GM10847 (cell line): ENCODE data around the gene LCMT2.

Experiments used
- POLR2A ChIP-seq: IDR thresholded peaks from 2 replicates; pipeline ENCODE4 v1.6.1; 2011; ENCODE audit not compliant: insufficient read length; ENCODE audit errors: extremely low read depth

LCMT2 gene

GRCh38 chr15:43325039-43325684 is 5.2 kb downstream of the LCMT2 start:
- TF ChIP-seq POLR2A, result no peak

- no peak for TF ChIP-seq POLR2A
Measured at GRCh38 chr15:43318990-43319771, 11.2 kb downstream of the LCMT2 start.

- no peak for TF ChIP-seq POLR2A
Measured at GRCh38 chr15:43317566-43318184, 12.7 kb downstream of the LCMT2 start.

DNA sequence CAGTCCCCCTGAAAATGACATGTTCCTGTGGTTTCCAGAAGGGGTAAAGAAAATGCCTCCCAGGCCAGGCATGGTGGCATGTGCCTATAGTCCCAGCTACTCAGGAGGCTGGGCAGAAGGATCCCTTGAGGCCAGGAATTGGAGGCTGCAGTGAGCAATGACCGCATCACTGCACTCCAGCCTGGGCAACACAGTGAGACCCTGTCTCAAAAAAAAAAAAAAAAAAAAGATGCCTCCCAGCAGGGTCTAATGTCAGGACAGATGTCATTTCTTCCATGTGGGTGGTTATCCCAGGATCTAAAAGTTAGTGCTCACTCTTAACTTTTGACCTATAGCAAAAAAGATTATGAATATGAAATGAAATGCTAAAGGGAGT is 13.4 kb downstream of the LCMT2 start:
- no peak for TF ChIP-seq POLR2A

DNA sequence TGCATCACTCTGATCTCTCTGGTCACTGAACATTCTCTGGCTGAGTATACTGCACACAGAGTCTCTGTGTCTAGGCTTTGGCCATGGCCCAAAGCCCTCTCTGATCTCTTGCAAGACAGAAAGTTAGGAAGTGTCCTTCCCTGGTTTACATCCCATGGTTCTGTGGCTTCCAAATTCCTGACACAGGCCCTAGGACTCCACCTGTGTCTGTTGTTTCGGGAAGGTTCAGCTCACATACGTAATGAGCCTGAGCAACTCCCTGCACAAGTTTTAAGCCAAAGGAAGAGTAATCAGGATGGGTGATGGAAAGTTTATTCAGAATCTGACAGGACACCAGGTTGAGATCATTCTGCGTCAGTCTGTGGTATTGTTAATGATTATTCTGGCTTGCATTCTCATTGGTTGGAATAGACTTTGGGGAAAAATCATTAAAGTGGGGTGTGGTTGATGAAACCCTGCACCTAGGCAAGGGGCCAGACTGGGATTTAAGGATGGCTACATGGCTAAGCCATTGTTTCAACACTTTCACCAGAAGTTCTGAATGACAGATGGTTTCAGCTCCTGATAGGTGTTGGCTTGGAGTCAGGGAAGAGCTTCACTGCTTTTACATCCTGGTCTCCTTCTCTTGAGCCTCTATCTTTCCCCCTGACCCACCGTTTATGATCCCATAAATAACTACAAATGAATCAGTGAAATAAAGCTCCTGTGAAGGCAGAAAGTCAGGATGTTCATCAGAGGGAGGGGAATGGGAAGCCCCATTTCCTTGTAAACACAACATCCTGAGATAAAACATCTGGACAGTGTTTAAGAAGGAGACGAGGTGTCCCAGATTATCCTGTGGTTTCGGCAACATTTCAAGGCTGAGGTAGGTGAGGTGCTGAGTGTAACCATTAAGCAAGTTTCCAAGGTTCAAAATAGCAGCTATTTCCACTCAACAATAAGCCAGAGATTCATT is 14.1 kb downstream of the LCMT2 start:
- TF ChIP-seq POLR2A, result no peak

DNA sequence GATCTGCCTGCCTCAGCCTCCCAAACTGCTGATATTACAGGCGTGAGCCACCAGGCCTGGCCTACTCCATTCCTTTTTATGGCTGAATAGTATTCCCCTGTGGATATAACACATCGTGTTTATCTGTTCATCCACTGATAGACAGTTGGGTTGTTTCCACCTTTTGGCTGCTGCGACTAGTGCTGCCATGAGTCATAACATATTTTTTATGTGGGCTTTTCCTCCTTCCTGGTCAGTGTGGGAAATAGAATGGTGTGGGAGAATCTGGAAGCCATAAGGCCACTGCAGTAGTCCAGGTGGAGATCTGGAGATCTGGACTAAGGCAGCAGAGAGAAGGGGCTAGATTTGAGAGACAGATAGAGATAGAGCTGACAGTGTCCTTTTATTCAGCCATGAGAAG is 16.2 kb downstream of the LCMT2 start:
- TF ChIP-seq POLR2A, result no peak

DNA sequence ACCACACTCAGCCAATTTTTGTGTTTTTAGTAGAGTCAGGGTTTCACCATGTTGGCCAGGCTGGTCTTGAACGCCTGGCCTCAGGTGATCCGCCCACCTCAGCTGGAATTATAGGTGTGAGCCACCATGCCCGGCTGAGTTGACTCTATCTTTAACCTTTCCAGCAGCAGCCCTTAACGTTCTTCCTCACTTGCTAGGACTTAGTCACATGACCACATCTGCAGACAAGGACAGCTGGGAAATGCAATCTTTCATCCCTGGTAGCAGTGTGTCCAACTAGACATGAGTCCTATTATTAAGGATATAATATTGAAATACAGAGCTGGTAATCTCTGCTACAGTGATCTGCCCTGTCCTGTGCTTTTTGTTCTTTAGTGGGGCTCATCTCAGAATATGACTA is 18.0 kb downstream of the LCMT2 start:
- no peak for TF ChIP-seq POLR2A

- no peak for TF ChIP-seq POLR2A
Measured at GRCh38 chr15:43302205-43302817, 28.1 kb downstream of the LCMT2 start, which contains the start of gene TGM7. TGM7 (minus strand) TSS chr15:43302255.

- no peak for TF ChIP-seq POLR2A
Measured at GRCh38 chr15:43299884-43300283, 30.5 kb downstream of the LCMT2 start.

- TF ChIP-seq POLR2A, result no peak
Measured at GRCh38 chr15:43299411-43299810, 31.0 kb downstream of the LCMT2 start.

DNA sequence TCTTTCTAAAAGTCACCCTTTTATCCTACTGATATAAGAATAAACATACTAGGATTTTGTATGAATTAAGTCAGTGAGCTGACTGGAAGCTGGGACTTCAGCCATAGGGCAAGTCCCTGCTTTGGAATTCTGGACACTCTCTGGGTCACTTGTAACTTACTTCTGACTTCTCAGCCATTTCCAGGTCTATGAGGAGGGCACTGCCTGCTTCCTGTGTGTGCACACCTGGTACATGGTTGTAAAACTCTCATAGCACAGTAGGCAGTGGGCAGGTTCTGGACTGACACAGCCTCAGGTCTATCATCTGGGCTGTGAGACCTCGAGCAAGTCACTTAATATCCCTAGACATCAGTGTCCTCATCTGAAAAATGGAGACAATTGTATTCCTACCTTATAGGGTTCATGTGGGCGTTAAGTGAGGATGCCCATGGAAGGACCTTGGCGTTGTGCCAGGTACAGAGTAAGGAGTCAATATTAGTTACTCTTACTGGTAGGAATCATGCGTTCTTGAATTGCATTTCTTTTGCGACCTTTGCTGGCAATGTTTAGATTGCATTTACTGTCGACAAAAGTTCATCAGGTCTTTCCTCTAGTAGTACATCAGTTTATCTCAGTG is 36.2 kb downstream of the LCMT2 start:
- no peak for TF ChIP-seq POLR2A

GRCh38 chr15:43293432-43293831 is 36.9 kb downstream of the LCMT2 start:
- TF ChIP-seq POLR2A, result no peak

- no peak for TF ChIP-seq POLR2A
Measured at GRCh38 chr15:43292375-43293078, 37.8 kb downstream of the LCMT2 start.

DNA sequence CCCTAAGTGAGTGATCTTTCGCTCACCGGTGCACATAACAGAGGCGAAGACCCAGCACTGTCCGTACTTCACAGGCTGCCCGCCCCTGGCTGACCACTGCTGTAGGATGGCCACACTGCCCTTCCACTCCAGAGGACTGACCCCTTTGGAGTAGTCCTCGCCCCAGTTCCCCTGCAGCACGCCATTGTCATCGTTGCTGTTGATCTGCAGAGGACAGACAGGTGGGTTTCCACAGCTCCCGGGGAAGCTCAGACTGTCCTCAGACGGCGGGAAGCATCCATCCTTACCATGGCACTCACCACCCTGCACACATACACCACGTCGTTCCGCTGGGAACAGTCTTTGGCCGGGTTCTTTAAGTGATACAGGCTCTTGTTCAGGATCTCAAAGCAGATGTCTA is 43.1 kb downstream of the LCMT2 start:
- no peak for TF ChIP-seq POLR2A
